Activated CD4-positive, alpha-beta T cell treated with anti-CD3 and anti-CD28 coated beads for 48 hours (primary cell): ENCODE data around the gene GALNT9.
A peak's percentile ranks its signal among the peaks of the same experiment; 100 is the strongest.

Experiments
- DNase-seq: peaks from one replicate; pipeline ENCODE4 v3.0.0-alpha.2; 2020

Gene GALNT9

GRCh38 chr12:132344181-132344580, 14.8 kb upstream of the GALNT9 start:
- DNase-seq = no peak

DNA sequence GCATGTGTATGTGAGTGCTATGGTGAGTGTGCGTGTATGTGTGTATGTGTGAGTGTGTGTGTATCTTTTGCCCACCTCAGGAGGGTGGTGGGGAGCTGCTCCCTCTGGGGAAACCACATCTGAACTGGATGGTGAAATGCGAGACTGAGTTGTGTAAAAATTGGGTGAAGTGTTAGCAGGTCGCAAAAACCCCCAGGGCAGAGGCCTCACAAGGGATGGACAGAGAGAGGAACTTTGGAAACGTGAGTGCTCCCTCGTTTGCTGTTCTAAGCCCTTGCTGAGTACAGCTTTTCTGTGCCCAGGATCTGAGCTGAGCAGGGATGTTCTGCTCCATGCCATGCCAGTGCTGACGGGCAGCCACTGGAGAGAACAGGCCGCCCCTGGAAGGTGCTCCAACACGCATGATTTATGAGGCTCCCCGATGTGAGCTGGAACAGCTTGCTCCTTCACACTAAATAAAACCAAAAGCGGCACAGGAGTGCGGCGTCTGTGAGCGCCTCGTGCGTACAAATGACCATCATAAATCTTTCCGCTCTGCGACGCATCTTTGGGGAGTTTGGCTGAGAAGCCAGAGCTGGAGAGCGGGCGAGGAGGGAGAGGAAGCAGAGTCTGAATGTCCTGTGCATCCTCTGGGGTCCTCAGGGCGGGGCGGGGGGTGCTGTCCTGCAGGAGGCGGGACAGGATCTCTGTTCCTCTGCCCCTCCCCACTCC, 14.1 kb upstream of the GALNT9 start:
- DNase-seq = no peak

- DNase-seq = no peak
Measured at GRCh38 chr12:132342251-132343227, 13.2 kb upstream of the GALNT9 start.

DNA sequence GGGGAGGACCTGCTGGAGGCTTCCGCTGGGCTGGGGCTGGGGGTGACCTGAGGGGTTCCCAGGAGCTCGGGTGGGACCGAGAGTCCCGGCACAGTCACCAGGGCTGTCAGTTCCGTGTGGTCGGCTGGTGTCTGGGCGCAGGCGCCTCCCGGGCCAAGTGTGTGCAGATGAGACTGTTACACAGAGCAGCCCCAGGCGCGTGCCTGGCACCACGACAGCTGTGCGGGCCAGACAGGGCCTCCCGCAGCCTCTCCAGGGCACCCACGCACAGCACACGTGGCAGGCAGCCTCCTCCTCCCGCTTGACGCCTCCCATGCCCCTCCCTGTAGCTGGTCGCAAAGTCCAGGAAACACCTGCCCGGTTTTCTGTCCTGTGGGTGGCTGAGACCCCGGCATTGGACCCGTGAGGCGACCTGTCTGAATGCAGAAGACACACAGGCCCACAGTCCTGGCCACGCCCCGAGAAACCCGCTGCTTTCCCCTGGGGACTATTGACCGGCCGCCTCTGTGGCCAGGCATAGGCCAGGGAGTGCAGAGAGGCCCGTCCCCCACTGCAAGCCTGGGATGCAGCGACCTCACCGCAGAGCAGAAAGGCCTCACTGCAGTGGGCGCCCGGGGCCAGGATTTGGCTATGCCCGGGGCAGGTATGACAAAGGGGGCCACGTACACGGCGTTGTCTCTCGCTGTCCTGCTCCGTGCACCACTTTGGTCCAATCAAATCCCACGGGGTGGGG, 12.1 kb upstream of the GALNT9 start:
- DNase-seq = no peak

DNA sequence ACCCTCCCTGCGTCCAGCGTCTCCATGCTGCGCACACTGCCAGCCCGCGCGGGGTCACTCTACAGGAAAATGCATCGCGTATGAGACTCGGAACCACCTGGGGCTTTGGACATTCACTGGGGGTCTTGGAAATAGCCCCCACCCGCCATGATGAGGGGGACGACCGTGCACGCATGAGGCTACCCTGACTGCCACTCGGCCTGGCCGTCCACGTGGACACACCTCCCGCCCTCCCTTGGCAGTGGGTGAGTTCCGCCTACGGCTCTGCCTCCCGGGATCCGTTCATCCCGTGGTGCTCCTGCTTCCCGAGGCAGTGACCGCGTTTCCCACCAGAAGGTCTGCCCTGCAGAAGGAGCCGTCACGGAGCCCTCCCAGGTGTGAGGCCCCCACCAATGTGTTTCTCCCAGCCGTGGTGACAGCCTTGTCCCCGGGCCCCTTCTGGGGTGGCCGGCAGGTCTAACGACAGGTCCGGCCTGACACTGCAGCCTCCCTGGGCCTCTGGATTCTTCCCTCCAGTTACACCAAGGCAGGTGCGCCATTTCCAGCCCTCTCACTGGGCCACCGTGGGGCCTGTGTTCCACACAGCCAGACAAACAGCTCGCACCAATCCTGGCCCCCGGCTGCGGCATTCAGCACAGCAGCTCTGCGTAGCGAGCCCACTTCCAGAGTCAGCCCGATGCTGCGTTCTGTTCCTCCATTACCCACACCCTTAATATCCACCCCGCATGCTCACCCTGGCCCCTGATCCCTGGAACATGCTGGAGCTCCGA, 11.1 kb upstream of the GALNT9 start:
- no peak for DNase-seq

GRCh38 chr12:132339856-132340255, 10.5 kb upstream of the GALNT9 start:
- DNase-seq = no peak

GRCh38 chr12:132338781-132339180, 9.4 kb upstream of the GALNT9 start:
- no peak for DNase-seq

GRCh38 chr12:132338311-132338710, 8.9 kb upstream of the GALNT9 start:
- DNase-seq = no peak

DNA sequence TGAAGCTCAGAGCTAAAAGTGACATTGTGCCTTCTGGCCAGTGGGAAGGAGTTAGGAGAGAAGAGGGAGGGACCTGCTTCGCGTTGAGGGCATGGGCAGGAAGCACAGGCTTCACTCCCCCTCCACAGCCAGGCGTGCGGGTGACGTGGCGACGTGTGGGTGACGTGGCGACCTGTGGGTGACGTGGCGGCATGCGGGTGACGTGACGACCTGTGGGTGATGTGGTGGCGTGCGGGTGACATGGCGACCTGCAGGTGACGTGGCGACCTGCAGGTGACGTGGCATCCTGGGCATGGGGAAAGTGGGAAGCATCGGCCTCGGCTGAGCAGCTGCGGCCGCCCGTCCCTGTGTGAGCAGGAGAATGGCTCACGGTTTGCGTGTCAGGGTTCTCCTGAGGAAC, 8.2 kb upstream of the GALNT9 start:
- no peak for DNase-seq

GRCh38 chr12:132336451-132337413, 7.3 kb upstream of the GALNT9 start:
- DNase-seq = no peak

DNA sequence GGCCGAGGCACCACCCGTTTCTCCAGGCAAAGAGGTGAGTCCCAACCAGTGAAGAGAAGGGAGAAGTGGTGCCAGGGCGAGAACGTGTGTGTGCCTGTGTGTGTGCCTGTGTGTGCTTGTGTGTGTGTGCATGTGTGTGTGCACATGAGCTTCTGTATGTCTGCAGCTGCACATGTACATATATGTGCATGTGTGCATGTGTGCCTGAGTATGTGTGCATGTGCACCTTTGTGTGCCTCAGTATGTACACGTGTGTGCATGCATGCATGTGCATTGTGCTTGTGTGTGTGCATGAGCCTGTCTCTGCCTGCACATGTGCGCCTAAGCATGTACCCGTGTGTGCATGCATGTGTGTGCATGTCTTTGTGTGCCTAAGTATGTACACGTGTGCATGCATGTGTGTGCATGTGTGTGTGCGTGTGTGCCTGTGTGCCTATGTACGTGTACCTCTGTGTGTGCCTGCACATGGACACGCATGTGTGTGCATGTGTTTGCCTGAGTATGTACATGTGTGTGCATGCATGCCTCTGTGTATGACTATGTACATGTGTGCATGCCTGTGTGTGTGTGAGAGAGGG, 5.9 kb upstream of the GALNT9 start:
- DNase-seq = no peak

GRCh38 chr12:132333766-132334165, 4.4 kb upstream of the GALNT9 start:
- DNase-seq = no peak

DNA sequence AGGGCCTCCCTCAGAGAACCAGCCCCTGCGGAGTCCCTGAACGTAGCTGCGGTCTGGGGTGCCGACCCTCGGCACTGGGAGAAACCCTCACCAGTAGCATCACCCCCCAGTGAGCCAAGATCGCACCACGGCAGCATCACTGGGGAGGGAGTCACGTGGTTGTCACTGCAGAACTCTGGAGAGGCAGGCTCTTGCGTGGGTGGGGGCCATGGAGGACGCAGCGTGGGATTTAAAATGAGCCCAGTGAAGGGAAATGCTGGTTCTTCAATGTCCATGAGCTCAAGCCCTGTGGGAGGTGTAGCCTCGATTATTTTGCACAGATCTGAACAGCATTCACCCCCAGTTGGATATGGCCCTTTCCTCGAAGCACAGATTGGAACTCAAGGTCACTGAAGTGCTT, 3.9 kb upstream of the GALNT9 start:
- DNase-seq = no peak

- DNase-seq = no peak
Measured at GRCh38 chr12:132330549-132330881, 1.1 kb upstream of the GALNT9 start.

DNA sequence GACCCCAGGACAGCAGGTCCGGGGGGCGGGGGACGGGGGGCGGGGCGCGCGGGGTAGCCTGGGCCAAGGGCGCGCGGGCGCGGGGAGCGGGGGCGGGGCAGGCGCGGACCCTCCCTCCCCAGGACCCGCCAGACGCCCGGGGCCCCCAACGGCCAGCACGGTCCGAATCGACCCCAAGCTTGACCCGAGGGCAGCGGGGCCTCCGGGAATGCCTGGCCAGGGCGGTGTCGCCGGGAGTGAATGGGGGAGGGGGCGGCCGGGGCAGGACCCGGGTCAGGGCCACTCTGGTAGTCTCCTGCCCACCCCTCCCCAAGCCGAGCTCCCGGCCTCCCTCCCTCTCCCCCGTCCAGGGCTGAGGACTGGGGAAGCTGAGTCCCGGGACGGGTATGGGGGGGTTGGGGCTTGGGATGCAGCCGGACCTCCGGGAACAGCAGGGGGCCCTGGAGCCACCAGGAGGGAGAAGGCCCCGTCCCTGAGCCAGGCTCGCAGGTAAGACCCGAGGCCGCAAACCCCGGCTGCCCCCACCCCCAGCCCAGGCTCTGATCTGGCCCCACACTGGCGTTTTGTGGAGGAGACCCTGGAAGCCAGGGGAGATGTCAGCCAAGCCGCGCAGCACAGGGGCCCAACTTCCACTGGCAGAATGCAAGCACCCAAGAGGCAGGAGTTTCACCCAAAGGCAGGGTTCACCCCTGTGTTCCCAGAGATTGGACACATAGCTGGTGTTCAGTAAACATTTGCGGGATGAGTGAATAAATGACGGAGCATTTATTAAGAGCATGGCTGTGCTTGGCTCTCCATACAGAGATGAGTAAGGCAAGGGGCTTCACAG, 545 bp upstream of the GALNT9 start:
- DNase-seq = no peak

GRCh38 chr12:132328282-132329029, 933 bp downstream of the GALNT9 start:
- DNase-seq = no peak

- peak; percentile 82 for DNase-seq
Measured at GRCh38 chr12:132327336-132328171, 1.8 kb downstream of the GALNT9 start.

DNA sequence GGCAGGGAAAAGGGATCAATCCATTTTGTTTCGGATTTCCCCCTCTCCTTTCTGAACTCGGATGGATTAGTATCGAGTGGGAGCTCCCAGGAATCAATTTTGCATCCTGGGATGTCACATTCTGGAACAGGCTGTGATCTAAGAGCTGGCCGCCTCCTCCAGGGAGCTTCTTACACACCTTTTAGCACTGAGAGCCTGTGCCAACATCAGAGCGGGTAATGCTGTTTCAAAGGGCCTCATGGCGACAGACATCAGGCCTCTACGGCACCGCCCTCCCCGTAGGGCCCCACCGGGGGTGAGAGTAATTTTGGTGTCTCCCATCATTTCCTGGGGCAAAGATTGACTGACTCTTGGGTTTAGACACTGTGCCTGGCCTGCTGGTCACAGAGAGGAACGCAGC, 2.7 kb downstream of the GALNT9 start:
- DNase-seq = no peak

- no peak for DNase-seq
Measured at GRCh38 chr12:132325733-132326130, 3.7 kb downstream of the GALNT9 start.
